ENCODE data around the gene ZC3H18.
"Not testable (repeated sequence)": the region's sequence is repeated elsewhere in the genome, so short reads cannot be mapped to it uniquely, and the experiment has no call there.

Gene ZC3H18

DNA sequence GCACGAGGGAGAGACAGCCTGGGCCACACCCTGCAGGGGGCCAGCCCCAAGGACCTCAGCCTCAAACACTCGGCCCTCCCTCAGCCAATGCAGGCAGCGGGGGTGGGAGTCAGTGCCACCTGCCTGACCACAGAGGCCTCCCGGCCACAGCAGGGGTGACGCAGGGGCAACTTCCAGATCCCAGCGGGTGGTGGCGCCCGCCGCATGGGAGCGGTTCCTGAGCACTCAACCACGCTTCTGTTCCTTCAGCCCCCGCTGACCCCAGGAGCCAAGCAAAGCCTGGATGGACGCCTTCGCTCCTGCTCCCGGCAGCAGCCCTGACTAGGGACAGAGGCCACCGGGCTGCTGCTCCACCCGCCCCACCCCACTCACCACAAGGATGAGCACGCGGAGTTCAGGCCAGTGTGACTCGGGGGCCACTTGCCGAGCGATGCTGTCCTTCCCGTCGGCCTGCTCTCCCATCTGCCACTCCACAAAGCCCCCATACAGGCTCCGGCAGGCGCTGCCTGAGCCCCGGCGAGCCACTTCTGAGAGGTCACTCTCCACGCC lies 85.6 kb downstream of the ZC3H18 start:
- FAIRE-seq, result no peak
- TF ChIP-seq TAF1 (IDR thresholded peaks at IDR 0.05; ENCODE audit: borderline replicate concordance, low read depth, low read length) (no peak), POLR2AphosphoS5 (IDR thresholded peaks at IDR 0.05; ENCODE audit: low read depth, low read length) (no peak), POLR2A (IDR thresholded peaks at IDR 0.05; ENCODE audit: low read depth, low read length) (no peak)
- no peak for DNase-seq (ENCODE audit: insufficient read length)

DNA sequence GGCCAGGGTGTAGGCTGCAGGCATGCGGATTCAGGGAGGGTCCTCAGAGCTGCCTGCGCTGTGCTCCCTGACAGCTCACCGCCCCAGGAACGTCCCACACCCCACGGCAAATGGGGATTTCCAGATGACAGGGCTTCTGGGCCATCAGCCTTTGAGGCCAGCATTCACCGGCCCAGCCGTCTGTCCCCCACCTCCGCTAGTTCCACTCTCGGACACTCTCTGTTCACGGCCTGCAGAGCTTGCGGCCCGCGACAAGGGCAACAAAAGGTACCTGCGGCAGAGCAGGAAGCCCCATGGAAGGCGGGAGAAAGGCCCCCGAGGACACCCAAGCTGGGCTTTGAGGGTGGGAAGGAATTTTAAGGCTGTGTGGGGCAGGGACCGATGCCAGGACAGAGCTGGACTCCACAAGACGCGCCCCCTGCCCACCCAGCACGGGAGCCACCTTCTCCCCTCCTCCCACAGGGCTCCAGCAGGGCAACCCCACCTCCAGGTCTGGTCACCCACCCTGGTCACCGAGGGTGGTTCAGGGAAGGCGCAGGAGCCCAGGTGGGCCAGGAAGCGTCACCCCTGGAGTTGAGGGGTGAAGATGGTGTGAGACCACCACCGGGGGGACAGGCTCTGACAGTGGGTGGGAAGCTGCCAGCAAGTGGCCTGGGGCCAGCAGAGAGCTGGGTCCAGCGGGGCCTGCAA lies 86.2 kb downstream of the ZC3H18 start:
- DNase-seq (ENCODE audit: insufficient read length) (no peak), FAIRE-seq (no peak)
- TF ChIP-seq POLR2AphosphoS5 (IDR thresholded peaks at IDR 0.05; ENCODE audit: low read depth, low read length) (no peak), TAF1 (IDR thresholded peaks at IDR 0.05; ENCODE audit: borderline replicate concordance, low read depth, low read length) (no peak), POLR2A (IDR thresholded peaks at IDR 0.05; ENCODE audit: low read depth, low read length) (no peak)

DNA sequence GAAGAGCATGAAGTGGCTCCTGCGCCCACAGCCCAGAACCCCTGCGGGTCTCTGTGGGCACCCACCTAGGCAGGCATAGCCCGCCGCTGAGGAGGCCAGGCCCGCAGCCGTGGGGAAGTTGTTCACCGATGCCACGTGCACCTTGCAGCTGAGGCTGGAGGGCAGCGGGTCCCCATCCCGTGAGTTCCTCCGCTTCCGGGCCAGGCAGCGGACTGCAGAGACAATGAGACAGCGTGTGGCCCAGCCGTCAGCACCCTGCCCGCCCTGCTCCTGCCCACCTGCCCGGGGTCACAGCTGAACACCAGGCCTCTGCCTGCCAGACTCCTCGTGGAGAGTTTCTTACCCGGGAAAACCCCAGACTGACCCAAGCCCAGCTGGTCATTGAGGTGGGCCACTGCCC lies 87.2 kb downstream of the ZC3H18 start:
- DNase-seq (ENCODE audit: insufficient read length) (no peak), FAIRE-seq (no peak)
- TF ChIP-seq POLR2AphosphoS5 (IDR thresholded peaks at IDR 0.05; ENCODE audit: low read depth, low read length) (no peak), TAF1 (IDR thresholded peaks at IDR 0.05; ENCODE audit: borderline replicate concordance, low read depth, low read length) (no peak), POLR2A (IDR thresholded peaks at IDR 0.05; ENCODE audit: low read depth, low read length) (no peak)

DNA sequence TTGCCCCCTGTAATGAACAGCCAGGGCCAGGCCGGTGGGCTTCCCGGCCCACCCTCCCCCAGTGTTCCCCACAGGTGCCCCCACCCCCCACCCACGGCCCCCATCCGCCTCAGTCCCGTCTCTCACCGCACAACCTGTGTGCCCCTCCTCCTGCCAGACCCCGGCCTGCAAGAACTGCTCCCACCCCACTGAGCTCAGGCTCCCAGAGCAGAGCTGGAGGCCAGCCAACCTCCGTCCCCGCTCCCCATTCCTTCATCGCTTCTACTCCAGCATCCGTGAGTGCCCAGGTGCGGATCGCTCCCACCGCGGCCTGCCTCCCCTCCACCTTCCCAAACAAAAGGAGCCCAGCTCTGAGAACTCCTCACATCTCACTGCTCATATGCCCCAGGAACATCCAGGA lies 88.5 kb downstream of the ZC3H18 start:
- FAIRE-seq, result no peak
- no peak for DNase-seq (ENCODE audit: insufficient read length)
- TF ChIP-seq POLR2AphosphoS5 (IDR thresholded peaks at IDR 0.05; ENCODE audit: low read depth, low read length), result no peak
- no peak for TF ChIP-seq TAF1 (IDR thresholded peaks at IDR 0.05; ENCODE audit: borderline replicate concordance, low read depth, low read length)
- no peak for TF ChIP-seq POLR2A (IDR thresholded peaks at IDR 0.05; ENCODE audit: low read depth, low read length)

DNA sequence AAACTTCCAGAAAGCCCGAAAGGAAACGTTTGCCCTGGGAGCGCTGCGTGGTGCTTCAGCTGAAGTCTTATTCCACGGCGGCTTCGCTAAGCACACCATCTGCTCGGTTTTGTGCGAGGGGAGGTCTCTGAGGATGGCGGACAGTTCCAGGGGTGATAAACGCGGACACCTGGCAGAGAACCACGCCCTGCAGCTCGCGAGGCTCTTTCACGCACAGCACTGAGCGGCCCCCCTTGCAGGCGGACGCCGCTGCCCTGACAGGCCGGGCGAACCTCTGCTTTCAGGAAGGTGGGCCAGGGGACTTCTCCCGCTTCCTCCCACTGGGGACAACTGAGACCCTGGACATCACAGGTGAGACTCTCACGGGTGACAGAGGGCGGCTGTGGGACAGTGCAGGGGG lies 89.0 kb downstream of the ZC3H18 start:
- TF ChIP-seq TAF1 (IDR thresholded peaks at IDR 0.05; ENCODE audit: borderline replicate concordance, low read depth, low read length) (no peak), POLR2AphosphoS5 (IDR thresholded peaks at IDR 0.05; ENCODE audit: low read depth, low read length) (no peak), POLR2A (IDR thresholded peaks at IDR 0.05; ENCODE audit: low read depth, low read length) (no peak)
- FAIRE-seq, result no peak
- no peak for DNase-seq (ENCODE audit: insufficient read length)

DNA sequence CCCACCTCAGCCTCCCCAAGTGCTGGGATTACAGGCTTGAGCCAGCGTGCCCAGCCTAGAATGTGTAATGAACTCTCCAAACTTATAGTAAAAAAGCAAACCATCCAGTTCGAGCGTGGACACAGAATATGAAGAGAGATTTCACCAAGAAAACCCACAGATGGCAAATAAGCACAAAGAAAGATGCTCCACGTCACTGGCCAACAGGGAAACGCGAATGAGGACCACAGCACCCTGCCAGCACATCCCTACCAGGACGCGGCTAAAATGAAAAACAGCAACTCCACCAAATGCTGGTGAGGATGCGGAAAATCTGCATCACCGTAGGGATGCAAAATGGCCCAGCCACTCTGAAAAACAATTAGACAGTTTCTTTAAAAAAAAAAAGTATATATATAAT lies 91.3 kb downstream of the ZC3H18 start:
- DNase-seq (ENCODE audit: insufficient read length) (no peak), FAIRE-seq (no peak)
- TF ChIP-seq POLR2AphosphoS5 (IDR thresholded peaks at IDR 0.05; ENCODE audit: low read depth, low read length) (no peak), TAF1 (IDR thresholded peaks at IDR 0.05; ENCODE audit: borderline replicate concordance, low read depth, low read length) (no peak), POLR2A (IDR thresholded peaks at IDR 0.05; ENCODE audit: low read depth, low read length) (no peak)

DNA sequence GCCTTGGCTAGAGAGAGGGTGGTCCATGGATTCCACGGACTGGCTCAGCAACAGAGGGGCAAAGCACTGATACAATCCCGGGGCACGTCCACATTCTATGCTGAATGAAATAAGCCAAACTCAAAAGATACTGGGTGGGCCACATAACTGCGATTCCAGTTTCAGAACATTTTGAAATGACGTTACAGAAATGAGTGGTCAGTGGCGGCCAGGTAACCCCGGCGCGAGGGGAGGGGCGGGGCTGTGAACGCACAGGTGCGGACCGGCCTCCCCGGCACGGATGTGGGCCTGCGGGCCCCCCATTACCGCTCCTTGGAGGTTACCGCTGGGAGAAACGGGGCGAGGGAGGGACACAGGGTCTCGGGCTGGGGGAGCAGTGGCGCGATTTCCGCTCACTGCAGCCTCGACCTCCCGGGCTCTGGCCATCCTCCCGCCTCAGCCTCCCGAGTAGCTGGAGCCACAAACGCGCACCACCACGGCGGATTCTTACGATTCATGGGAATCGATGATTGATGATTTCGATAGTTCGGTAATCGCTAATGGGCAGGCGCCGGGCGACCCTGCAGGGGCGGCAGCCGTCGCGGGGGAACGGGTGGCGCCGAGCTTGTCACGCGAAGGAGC lies 92.1 kb downstream of the ZC3H18 start:
- no peak for TF ChIP-seq POLR2AphosphoS5 (IDR thresholded peaks at IDR 0.05; ENCODE audit: low read depth, low read length)
- no peak for TF ChIP-seq POLR2A (IDR thresholded peaks at IDR 0.05; ENCODE audit: low read depth, low read length)
- TF ChIP-seq TAF1 (IDR thresholded peaks at IDR 0.05; ENCODE audit: borderline replicate concordance, low read depth, low read length), result no peak
- FAIRE-seq (no peak), DNase-seq (ENCODE audit: insufficient read length) (no peak)

DNA sequence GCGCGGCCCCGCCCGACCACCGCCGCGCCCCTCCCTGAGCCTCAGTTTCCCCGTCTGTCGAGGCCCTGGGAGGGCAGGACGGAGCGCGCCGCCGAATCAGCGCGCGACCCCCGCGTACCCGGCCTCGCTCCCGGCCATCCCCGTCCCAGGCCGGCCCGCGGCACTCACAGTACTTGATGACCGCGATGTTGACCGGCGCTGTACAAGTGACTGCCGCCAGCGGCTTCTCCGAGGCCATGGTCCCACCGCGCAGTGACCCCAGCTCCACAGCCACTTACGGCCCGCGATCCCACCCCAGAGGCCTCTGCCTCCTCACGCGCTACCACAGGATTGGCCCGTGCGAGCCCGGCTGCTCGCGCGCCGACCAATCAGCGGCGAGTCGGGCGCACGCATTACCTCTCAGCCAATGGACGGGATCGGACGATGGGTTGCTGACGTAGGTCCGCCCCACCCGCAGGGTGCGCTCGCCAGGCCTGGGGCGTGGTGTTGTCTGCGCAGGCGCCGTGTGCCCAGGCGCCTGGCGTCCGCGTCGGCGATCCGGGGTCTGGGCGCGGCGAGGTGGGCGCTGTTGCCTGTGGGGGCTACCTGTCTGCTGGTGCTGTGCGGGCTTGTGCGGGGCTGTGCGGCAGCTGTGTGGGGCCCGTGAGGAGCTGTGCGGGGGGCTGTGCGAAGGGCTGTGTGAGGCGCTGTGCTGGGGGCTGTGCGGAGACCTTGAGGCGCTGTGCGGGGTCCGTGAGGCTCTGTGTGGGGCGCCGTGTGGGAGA lies 92.8 kb downstream of the ZC3H18 start, which contains the start of gene MVD:
TSS of gene MVD (minus strand) at position 249 of the 764 bp plus-strand sequence. CDS start at position 238, 11 bp downstream.
- FAIRE-seq, result peak; percentile 99
- peak; percentile 88 for TF ChIP-seq POLR2A (IDR thresholded peaks at IDR 0.05; ENCODE audit: low read depth, low read length)
- peak; percentile 65 for TF ChIP-seq TAF1 (IDR thresholded peaks at IDR 0.05; ENCODE audit: borderline replicate concordance, low read depth, low read length)
- peak; percentile 80 for TF ChIP-seq POLR2AphosphoS5 (IDR thresholded peaks at IDR 0.05; ENCODE audit: low read depth, low read length)

DNA sequence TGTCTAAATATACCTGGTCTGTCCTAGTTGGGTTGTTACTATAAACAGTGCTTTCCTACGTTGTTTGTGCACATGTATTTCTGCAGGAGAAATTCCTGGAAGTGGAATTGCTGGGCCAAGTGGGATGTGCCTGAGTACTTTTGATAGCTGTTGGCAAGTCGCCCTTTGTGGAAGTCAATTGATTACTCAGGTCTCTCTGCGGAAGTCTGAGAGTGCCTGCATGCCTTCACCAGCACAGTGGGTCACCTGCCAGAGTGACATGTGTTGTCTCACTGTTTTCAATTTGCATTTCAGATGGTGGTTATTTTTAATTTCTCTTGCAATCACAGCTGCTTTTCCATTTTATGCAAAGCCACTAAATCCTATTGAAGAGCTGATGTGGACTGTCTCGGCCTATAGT lies 94.9 kb downstream of the ZC3H18 start:
- TF ChIP-seq POLR2AphosphoS5 (IDR thresholded peaks at IDR 0.05; ENCODE audit: low read depth, low read length) (no peak), TAF1 (IDR thresholded peaks at IDR 0.05; ENCODE audit: borderline replicate concordance, low read depth, low read length) (no peak), POLR2A (IDR thresholded peaks at IDR 0.05; ENCODE audit: low read depth, low read length) (no peak)
- DNase-seq (ENCODE audit: insufficient read length) (no peak), FAIRE-seq (no peak)

More for the DNA sequence above, 92.8 kb downstream of the ZC3H18 start, which contains the start of gene MVD:
- DNase-seq (ENCODE audit: insufficient read length), result peak; percentile 100

DNA sequence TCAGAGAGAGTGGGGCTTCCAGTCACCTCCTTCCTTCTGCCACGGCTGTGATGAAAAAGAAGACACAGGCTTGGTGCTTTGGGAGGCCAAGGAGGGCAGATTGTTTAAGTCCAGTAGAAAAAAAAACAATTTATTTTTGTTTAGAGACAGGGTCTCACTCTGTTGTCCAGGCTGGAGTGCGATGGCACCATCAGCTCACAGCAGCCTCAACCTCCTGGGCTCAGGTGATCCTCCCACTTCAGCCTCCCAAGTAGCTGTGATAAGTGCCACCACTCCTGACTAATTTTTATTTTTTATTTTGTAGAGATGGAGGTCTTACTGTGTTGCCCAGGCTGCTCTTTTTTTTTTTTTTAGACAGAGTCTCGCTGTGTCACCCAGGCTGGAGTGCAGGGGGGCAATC lies 95.4 kb downstream of the ZC3H18 start:
- no peak for TF ChIP-seq POLR2AphosphoS5 (IDR thresholded peaks at IDR 0.05; ENCODE audit: low read depth, low read length)
- no peak for TF ChIP-seq TAF1 (IDR thresholded peaks at IDR 0.05; ENCODE audit: borderline replicate concordance, low read depth, low read length)
- TF ChIP-seq POLR2A (IDR thresholded peaks at IDR 0.05; ENCODE audit: low read depth, low read length), result no peak
- FAIRE-seq, result no peak

DNA sequence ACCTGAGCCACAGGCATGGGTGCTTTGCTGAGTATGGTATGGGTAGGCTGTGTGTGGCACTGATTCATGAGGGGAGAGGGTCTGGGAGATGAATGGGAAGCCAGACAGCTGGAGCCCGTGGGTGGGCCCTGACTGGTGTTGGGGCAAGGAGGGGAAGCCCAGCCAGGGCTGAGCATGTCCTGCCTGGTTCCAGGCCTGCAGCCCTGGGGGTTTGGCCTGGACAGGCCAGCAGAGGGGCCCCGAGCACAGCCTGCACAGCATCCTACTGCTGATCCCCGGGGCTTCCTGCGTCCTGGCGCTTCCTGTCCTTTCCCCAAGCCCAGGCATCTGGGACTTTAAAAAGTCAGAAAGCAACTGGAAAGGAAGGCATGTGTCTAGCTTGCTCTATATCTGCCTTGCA lies 97.3 kb downstream of the ZC3H18 start:
- FAIRE-seq, result no peak
- no peak for TF ChIP-seq POLR2A (IDR thresholded peaks at IDR 0.05; ENCODE audit: low read depth, low read length)
- TF ChIP-seq TAF1 (IDR thresholded peaks at IDR 0.05; ENCODE audit: borderline replicate concordance, low read depth, low read length), result no peak
- no peak for TF ChIP-seq POLR2AphosphoS5 (IDR thresholded peaks at IDR 0.05; ENCODE audit: low read depth, low read length)
- DNase-seq (ENCODE audit: insufficient read length), result no peak

More for the DNA sequence above, 95.4 kb downstream of the ZC3H18 start:
- no peak for DNase-seq (ENCODE audit: insufficient read length)

DNA sequence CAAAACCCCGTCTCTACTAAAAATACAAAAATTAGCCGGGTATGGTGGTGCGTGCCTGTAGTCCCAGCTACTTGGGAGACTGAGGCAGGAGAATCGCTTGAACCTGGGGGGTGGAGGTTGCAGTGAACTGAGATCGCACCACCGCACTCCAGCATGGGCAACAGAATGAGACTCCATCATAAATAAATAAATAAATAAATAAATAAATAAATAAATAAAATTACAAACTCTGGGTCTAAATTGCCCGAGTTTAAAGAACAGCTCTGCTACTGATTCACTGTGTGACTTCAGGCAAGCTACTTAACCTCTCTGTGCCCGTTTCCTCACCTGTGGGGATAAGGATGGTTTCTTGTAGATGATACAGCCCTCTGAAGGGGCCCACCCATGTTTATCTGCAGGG lies 99.3 kb downstream of the ZC3H18 start:
- not testable (repeated sequence) for DNase-seq (ENCODE audit: insufficient read length); FAIRE-seq

All from GM12892 (cell line).